ENCODE results near the gene CAMSAP1.

DNA sequence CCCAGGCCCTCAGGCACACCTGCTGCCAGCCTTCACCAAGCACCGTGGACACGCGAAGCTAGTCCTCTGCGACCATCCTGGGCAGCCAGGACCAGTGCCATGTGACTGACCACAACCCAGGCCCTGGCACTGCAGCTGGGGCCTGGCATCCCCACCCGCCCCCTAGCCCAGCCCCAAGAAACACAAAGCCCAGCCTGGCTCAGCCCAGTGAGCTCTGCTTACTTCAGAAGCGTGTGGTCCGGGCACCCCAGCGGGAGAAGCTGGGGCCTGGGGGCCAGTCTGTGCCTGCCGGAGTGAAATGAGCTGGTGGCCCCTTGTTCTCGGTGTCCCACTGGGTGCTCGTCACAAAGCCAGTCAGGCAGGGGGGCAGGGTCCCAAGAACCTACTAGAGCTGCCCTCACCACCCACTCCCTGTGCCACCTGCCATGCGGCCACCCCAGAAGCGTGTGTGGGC, 117.5 kb downstream of the CAMSAP1 start:
- TF ChIP-seq, protein P1, sequence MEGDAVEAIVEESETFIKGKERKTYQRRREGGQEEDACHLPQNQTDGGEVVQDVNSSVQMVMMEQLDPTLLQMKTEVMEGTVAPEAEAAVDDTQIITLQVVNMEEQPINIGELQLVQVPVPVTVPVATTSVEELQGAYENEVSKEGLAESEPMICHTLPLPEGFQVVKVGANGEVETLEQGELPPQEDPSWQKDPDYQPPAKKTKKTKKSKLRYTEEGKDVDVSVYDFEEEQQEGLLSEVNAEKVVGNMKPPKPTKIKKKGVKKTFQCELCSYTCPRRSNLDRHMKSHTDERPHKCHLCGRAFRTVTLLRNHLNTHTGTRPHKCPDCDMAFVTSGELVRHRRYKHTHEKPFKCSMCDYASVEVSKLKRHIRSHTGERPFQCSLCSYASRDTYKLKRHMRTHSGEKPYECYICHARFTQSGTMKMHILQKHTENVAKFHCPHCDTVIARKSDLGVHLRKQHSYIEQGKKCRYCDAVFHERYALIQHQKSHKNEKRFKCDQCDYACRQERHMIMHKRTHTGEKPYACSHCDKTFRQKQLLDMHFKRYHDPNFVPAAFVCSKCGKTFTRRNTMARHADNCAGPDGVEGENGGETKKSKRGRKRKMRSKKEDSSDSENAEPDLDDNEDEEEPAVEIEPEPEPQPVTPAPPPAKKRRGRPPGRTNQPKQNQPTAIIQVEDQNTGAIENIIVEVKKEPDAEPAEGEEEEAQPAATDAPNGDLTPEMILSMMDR (IDR thresholded peaks at IDR 0.05; ENCODE audit: borderline replicate concordance, extremely low read depth, low read length, poor library complexity, severe bottlenecking): no peak
- no peak for TF ChIP-seq EZH2 (IDR thresholded peaks at IDR 0.05; ENCODE audit: borderline replicate concordance, low read depth, low read length, severe bottlenecking)
